Body of pancreas (tissue), 4 donors: ENCODE results near the gene CSNK1G1.

Experiments used
- POLR2A ChIP-seq, 3 donors: fragments of 450-650 bp; IDR thresholded peaks; one replicate each; pipeline ENCODE4 v1.6.1; 2016; ENCODE audit warnings: antibody characterized with exemption in 3 of 3, mild to moderate bottlenecking in 2 of 3
- TF ChIP-seq, protein P1 (sequence below), 7 experiments: fragments of 450-650 bp in 4 of 7; fragments of 200-600 bp in 3 of 7; sonication (generic) in 3 of 7; IDR thresholded peaks; one replicate each; pipeline ENCODE4 v1.5.1; 2016 to 2019; ENCODE audit warnings: antibody characterized with exemption in 7 of 7

GRCh38 chr15:64193971-64194370, 162.0 kb downstream of the CSNK1G1 start:
- TF ChIP-seq, protein P1, sequence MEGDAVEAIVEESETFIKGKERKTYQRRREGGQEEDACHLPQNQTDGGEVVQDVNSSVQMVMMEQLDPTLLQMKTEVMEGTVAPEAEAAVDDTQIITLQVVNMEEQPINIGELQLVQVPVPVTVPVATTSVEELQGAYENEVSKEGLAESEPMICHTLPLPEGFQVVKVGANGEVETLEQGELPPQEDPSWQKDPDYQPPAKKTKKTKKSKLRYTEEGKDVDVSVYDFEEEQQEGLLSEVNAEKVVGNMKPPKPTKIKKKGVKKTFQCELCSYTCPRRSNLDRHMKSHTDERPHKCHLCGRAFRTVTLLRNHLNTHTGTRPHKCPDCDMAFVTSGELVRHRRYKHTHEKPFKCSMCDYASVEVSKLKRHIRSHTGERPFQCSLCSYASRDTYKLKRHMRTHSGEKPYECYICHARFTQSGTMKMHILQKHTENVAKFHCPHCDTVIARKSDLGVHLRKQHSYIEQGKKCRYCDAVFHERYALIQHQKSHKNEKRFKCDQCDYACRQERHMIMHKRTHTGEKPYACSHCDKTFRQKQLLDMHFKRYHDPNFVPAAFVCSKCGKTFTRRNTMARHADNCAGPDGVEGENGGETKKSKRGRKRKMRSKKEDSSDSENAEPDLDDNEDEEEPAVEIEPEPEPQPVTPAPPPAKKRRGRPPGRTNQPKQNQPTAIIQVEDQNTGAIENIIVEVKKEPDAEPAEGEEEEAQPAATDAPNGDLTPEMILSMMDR (IDR thresholded peaks at IDR 0.05), result no peak
- no peak for TF ChIP-seq POLR2A (IDR thresholded peaks at IDR 0.05)
